Panc1 (cell line): ENCODE measurements around the gene GRIP2. TPM values are rescaled to one million over a fixed set of nuclear protein-coding genes. Genes with fewer than 3 reads are reported as not detected.

ENCODE experiments used
- ATAC-seq: fragments of 200-7000 bp; cut with Tn5 transposase; 2 replicates; pipeline ENCODE4 v1.9.1; 2020; ENCODE audit warnings: mild to moderate bottlenecking, moderate library complexity
- BruUV-seq: library from RNA; stranded (reverse); fragments of 400-500 nt; replicated peaks from 2 replicates; lab custom pipeline; 2021; lab: Mats Ljungman, UMichigan
- CTCF ChIA-PET: fragments of 300-600 bp; sonication (Branson Sonifier 250); formaldehyde crosslinking; loops from one replicate; lab custom pipeline; 2022; ENCODE audit warnings: antibody characterized with exemption; lab: Charles Lee
- POLR2A ChIA-PET: fragments of 300-600 bp; sonication (Branson Sonifier 250); formaldehyde crosslinking; loops from one replicate; lab custom pipeline; 2022; ENCODE audit warnings: antibody characterized with exemption; lab: Charles Lee
- DNase-seq: peaks from one replicate; pipeline ENCODE4 v3.0.0-alpha.2; 2010; ENCODE audit warnings: low read depth, low spot score
- H3K27ac ChIP-seq: 2 replicates; pipeline ENCODE4 v1.5.1; 2011; ENCODE audit warnings: mild to moderate bottlenecking, low read length, inconsistent platforms
- H3K27me3 ChIP-seq: fragments of 200-500 bp; sonication (Bioruptor generic); 2 replicates; pipeline ENCODE4 v1.6.0; 2014; ENCODE audit warnings: low read length, inconsistent platforms; ENCODE audit not compliant: control insufficient read depth, insufficient read depth
- H3K36me3 ChIP-seq: fragments of 200-500 bp; sonication (Bioruptor generic); 2 replicates; pipeline ENCODE4 v1.5.1; 2014; ENCODE audit warnings: inconsistent platforms, mild to moderate bottlenecking, low read length, moderate library complexity; ENCODE audit not compliant: control insufficient read depth, insufficient read depth
- H3K4me1 ChIP-seq: 2 replicates; pipeline ENCODE4 v1.5.1; 2011; ENCODE audit warnings: inconsistent platforms, mild to moderate bottlenecking, low read length, moderate library complexity; ENCODE audit not compliant: control insufficient read depth, insufficient read depth
- H3K4me3 ChIP-seq, 2 experiments: 2 replicates each; pipeline ENCODE4 v1.5.1; 2011 to 2012; ENCODE audit warnings: low read depth in 2 of 2, low read length in 2 of 2, mild to moderate bottlenecking in 2 of 2, inconsistent platforms in 1 of 2, moderate library complexity in 1 of 2
- H3K9me3 ChIP-seq: fragments of 200-500 bp; sonication (Bioruptor generic); 2 replicates; pipeline ENCODE4 v1.5.1; 2014; ENCODE audit warnings: low read depth, mild to moderate bottlenecking, inconsistent platforms, low read length, moderate library complexity; ENCODE audit not compliant: control insufficient read depth, insufficient read depth
- CTCF ChIP-seq: fragments of 450-650 bp; IDR thresholded peaks from 2 replicates; pipeline ENCODE4 v1.5.1; 2017; ENCODE audit warnings: mild to moderate bottlenecking
- POLR2AphosphoS5 ChIP-seq: IDR thresholded peaks from 2 replicates; pipeline ENCODE4 v1.6.1; 2012; ENCODE audit warnings: mild to moderate bottlenecking, low read depth, low read length, moderate library complexity
- SIN3A ChIP-seq: IDR thresholded peaks from 2 replicates; pipeline ENCODE4 v1.6.1; 2012; ENCODE audit warnings: low read depth, mild to moderate bottlenecking, low read length, moderate library complexity, borderline replicate concordance; ENCODE audit not compliant: insufficient read depth
- TCF7L2 ChIP-seq: IDR thresholded peaks from 2 replicates; pipeline ENCODE4 v1.6.1; 2011; ENCODE audit warnings: mild to moderate bottlenecking, low read depth, low read length, inconsistent platforms
- in situ Hi-C: cut with HindIII; loops from 2 replicates; pipeline ENCODE4 v1.10.0; 2016; ENCODE audit warnings: low sequenced_read_pairs, low pct_unique_long_range_greater_than_20kb
- intact Hi-C: fragments of 100-400 bp; cut with micrococcal nuclease; formaldehyde crosslinking; loops from one replicate; pipeline ENCODE4 v1.10.0; 2022; ENCODE audit not compliant: unreplicated experiment
- total RNA-seq: library from RNA; stranded (reverse); gene quantifications from one replicate; pipeline ENCODE4 v1.2.1, GENCODE V29; 2021; ENCODE audit not compliant: unreplicated experiment
- TF ChIP-seq, protein P1 (sequence below), 2 experiments: IDR thresholded peaks; 2 replicates each; pipeline ENCODE4 v1.6.1; 2011 to 2012; ENCODE audit warnings: low read depth in 2 of 2, control low read depth in 1 of 2, low read length in 1 of 2, mild to moderate bottlenecking in 1 of 2, moderate library complexity in 1 of 2; ENCODE audit not compliant: insufficient read depth in 1 of 2

Gene GRIP2
- total RNA-seq, 1 experiment from 2014 or later: 6.5 TPM

DNA sequence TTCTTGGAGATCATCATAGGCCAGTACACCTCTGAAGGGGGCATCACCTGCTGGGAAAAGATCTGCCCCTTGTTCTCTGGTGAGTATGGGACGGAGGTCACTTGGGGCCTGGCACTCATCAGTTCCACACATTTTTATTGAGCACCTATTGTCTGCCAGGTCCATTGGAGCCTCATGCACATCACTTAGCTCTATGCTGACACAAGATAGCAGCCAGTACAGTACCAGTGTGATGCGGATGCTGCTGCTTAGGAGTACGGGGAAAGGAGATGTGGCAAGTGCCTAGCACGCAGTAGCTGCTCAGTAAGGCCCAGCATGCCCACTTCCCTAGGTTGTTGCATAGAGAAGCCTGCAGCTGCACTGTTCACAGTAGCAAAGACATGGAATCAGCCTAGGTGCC lies 94.4 kb downstream of the GRIP2 start:
- TF ChIP-seq SIN3A (no peak), TCF7L2 (no peak), POLR2AphosphoS5 (no peak), CTCF (no peak)
- TF ChIP-seq, protein P1, sequence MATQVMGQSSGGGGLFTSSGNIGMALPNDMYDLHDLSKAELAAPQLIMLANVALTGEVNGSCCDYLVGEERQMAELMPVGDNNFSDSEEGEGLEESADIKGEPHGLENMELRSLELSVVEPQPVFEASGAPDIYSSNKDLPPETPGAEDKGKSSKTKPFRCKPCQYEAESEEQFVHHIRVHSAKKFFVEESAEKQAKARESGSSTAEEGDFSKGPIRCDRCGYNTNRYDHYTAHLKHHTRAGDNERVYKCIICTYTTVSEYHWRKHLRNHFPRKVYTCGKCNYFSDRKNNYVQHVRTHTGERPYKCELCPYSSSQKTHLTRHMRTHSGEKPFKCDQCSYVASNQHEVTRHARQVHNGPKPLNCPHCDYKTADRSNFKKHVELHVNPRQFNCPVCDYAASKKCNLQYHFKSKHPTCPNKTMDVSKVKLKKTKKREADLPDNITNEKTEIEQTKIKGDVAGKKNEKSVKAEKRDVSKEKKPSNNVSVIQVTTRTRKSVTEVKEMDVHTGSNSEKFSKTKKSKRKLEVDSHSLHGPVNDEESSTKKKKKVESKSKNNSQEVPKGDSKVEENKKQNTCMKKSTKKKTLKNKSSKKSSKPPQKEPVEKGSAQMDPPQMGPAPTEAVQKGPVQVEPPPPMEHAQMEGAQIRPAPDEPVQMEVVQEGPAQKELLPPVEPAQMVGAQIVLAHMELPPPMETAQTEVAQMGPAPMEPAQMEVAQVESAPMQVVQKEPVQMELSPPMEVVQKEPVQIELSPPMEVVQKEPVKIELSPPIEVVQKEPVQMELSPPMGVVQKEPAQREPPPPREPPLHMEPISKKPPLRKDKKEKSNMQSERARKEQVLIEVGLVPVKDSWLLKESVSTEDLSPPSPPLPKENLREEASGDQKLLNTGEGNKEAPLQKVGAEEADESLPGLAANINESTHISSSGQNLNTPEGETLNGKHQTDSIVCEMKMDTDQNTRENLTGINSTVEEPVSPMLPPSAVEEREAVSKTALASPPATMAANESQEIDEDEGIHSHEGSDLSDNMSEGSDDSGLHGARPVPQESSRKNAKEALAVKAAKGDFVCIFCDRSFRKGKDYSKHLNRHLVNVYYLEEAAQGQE (IDR thresholded peaks at IDR 0.05; ENCODE audit: insufficient read depth in 1 of 2, low read depth in 2 of 2, low read length in 1 of 2): no peak
- Histone ChIP-seq H3K9me3 (no peaks in the 10 kb centered on the region), H3K4me3 (no peak overlapping the region), H3K36me3 (no peaks in the 10 kb centered on the region; the same call in 1 of the 2 replicates), H3K27me3 (no peaks in the 10 kb centered on the region), H3K27ac (no peak overlapping the region), H3K4me1 (peaks cover 15% of the 10 kb centered on the region)
- no TSS peak for BruUV-seq
- intact Hi-C loops: no loop called here
- in situ Hi-C loops: no loop called here
- POLR2A ChIA-PET: no interaction called here
- CTCF ChIA-PET: no interaction called here
- ATAC-seq (no peak), DNase-seq (no peak)

DNA sequence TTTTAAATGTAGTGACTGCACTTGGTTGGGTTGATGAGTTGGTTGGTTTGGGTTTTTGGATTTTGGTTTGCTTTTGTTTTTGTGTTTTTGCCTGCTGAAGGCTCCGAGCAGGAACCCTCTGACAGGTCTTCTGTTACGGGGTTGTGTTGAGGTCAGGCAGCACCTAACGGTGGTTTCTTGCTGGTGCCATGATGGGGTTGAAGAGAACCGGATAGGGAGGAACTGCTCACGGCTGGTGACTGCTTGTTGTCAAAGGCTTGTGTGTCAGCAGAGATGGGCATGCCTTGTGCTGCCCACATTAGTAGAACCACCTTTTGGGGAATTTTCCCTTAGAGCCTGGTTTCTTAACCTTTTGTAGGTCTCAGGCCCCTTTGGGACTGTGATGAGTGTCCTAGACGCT lies 95.8 kb downstream of the GRIP2 start:
- TF ChIP-seq TCF7L2 (no peak), POLR2AphosphoS5 (no peak), SIN3A (no peak), CTCF (no peak)
- TF ChIP-seq, protein P1 (IDR thresholded peaks at IDR 0.05; ENCODE audit: insufficient read depth in 1 of 2, low read depth in 2 of 2, low read length in 1 of 2): no peak
- in situ Hi-C loops (no loop called here), intact Hi-C loops (no loop called here)
- ChIA-PET CTCF (no interaction called here), POLR2A (no interaction called here)
- ATAC-seq (no peak), DNase-seq (no peak)
- H3K4me3 ChIP-seq: no peak overlapping the region
- H3K9me3 ChIP-seq: no peaks in the 10 kb centered on the region
- H3K36me3 ChIP-seq: no peaks in the 10 kb centered on the region; the same call in 1 of the 2 replicates
- no peaks in the 10 kb centered on the region for H3K27me3 ChIP-seq
- peaks cover 29% of the 10 kb centered on the region for H3K4me1 ChIP-seq
- BruUV-seq: no TSS peak
- 0 out of 2 replicates have a peak overlapping the region, but pooled peaks have one; percentile 12 for H3K27ac ChIP-seq
